DMS53 treated with DMSO at 0.1 percent for 48 hours (cell line): ENCODE results near the gene C2CD4C.
"Not testable (repeated sequence)": the region's sequence is repeated elsewhere in the genome, so short reads cannot be mapped to it uniquely, and the experiment has no call there.

Source experiments
- DNase-seq: peaks from one replicate; lab custom pipeline; 2025; ENCODE audit not compliant: unreplicated experiment; lab: John Stamatoyannopoulos, UW

The C2CD4C gene

DNA sequence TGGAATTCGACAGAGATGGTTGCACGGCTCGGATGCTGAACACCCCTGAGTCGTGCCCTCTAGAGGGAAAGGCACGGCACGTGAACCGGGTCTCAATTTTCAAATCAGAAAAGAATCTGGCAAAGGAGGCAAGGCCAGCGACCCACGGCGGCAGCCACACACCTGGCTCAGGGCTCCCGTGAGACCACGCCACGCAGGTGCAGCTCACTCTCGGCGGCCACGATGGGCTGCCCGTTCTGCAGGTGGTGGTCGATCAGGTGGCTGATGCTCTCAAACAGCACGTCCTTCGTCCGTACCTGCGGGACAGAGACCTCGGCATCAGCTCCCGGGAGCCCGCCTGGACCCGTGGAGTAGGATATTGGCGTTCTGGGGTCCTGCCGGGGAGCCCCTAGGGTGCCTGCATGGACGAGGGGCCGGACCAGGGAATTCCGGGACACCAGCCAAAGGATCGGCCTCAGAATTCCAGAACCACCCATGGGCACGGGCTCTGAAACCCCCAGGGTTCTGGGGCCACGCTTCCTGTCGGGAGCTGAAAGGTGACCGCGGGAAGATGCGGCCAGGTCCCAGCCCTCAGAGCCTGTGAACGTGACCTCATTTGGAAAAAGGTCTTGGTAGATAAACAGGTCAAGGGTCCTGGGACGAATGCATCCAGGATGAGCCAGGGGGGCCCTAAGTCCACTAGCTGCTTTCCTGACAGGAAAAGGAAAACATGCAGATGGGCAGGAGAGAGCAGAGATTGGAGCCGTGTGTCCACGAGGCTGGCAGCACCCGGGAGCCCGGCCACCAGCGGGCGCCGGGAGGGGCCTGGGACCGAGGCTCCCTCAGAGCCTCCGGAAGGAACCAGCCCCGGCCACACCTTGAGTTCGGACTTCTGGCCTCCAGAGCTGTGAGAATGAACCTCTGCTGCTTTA is 10.1 kb upstream of the C2CD4C start:
- no peak for DNase-seq

DNA sequence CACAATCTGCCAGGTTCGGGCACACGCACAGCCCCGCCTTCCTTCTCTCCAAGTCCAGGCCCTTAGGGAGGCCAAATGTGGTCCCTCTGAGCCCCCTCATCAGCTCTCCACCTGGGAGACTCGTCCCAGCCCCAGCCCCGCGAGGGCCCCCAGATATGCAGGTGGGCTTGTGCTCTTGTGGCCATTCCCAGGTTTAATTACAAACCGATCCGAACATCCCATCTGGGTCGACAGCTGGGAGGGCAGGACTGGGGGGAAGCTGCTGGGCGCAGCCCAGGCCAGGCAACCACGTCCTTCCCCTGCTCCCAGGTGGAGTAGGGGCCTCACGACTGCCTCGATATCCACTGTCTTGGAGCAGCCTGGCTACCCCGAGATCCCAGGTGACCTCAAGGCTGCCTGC is 7.5 kb upstream of the C2CD4C start:
- DNase-seq, result no peak

DNA sequence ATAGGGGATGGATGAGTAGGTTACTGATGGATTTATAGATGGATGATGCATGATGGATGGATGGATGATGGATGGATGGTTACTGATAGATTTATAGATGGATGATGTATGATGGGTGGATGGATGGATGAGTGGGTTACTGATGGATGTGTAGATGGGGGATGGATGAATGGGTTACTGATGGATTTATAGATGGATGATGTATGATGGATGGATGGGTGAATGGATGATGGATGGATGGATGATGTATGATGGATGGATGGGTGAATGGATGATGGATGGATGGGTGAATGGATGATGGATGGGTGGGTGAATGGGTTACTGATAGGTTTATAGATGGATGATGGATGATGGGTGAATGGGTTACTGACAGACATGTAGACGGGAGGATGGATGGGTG is 6.3 kb upstream of the C2CD4C start:
- no peak for DNase-seq

DNA sequence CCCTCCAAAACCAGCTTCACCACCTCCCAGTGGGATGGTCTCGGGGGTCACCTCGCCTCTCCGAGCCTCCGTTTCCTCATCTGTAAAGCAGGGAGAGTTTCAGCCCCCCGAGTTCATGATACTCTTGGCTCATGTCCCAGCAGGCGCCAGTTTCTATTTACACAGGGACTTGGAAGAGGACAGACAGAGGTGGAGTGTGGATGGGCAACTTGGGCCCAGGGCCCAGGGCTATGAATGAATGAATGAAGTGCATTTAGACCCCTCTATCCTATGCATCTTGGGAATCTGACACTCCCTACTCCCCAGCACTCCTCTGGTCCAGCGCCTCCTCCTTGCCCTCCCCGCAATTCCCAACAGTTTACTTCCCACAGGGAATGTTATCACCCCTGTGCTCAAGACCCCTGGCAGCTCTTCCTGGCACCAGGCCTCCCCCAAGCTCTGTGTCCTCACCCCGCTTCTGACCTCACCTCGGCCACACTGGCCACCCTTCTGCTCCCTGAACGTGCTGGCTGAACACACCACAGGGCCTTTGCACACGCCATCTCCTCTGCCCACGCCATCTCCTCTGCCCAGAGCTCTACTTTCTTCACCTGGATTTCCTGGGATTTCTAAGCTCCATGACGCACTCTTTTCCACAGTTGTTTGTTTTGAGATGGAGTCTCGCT is 4.9 kb upstream of the C2CD4C start:
- DNase-seq, result no peak

DNA sequence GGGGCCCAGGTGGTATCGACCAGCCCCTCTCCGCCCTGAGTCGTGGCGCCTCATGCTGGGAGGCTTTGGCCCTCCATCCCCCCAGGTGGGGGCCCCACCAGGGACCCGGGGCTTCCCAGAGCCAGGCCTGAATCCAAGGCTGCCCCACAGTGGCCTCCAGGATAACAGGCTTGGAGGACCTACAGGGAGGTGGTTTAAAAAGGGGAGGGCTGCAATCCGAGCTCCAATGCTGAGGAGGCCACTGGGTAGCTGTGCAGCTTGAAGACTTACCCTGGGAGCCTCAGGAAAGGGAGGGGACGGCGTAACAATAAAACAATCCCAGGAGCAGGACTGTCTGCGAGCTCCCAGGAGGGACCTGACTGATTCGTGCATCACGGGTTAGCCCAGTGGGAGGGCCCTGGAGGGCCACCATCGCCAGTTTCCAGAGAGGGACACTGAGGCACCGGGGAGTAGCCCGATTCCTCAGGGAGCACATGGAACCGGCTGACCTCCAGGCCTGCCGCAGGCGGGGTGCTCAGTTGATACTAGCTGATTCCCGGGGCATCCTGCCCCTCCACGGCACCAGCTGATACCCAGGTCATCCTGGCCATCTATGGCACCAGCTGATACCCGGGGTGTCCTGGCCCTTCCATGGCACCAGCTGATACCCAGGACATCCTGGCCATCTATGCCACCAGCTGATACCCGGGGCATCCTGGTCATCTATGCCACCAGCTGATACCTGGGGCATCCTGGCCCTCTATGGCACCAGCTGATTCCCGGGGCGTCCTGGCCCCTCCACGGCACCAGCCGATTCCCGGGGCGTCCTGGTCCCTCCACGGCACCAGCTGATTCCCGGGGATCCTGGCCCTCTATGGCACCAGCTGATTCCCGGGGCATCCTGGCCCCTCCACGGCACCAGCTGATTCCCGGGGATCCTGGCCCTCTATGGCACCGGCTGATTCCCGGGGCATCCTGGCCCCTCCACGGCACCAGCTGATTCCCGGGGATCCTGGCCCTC is 3.7 kb upstream of the C2CD4C start:
- DNase-seq, result no peak

DNA sequence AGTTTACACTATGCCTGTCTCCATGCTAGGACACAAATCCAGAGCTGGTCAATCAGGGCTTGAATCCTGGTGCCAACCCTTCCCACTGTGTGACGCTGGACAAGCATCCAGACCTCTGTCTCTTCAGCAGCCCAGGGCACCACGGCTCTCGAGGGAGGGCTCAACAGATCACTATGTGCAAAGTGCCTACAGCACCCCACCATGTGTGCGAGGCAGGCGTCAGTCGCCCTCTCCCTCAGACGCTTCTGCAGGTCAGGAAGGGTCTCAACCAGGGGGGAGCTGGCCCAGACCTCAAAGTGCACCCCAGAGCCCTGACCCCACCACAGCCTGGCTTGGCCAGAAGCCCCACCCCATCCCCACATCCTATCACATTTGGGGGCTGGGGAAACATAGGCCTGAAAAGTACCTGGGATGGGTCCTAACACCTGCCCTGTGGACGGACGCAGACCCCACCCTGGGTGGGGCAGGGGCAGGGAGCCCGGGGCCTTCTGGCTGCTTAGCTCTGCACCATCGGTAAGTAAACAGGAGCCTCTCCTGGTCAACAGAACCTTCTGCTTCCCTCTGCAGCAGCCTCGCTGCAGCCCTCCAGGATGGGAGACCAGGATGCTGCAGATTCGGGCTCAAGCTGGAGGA is 2.9 kb upstream of the C2CD4C start:
- DNase-seq, result no peak

DNA sequence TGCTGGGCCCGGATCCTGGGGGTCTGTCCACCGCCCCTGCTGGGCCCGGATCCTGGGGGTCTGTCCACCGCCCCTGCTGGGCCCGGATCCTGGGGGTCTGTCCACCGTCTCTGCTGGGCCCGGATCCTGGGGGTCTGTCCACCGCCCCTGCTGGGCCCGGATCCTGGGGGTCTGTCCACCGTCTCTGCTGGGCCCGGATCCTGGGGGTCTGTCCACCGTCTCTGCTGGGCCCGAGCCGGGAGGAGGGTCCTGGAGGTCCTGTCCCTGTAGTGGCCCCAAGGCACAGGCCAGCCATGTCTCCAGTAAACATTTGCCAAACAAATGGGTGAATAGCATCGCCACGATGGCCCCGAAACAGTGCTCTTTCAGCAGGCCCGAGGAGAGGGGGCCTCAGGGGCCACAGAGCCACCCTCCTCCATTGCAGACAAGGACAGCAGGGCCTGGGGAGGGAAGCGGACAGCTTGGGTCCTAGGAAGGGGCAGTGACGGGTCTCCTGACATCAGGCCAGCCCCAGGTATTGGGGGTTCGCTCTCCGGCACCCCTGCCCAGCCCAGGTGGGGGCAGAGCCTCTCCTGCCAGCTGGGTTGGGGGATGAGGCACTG is 2.3 kb upstream of the C2CD4C start:
- not testable (repeated sequence) for DNase-seq

DNA sequence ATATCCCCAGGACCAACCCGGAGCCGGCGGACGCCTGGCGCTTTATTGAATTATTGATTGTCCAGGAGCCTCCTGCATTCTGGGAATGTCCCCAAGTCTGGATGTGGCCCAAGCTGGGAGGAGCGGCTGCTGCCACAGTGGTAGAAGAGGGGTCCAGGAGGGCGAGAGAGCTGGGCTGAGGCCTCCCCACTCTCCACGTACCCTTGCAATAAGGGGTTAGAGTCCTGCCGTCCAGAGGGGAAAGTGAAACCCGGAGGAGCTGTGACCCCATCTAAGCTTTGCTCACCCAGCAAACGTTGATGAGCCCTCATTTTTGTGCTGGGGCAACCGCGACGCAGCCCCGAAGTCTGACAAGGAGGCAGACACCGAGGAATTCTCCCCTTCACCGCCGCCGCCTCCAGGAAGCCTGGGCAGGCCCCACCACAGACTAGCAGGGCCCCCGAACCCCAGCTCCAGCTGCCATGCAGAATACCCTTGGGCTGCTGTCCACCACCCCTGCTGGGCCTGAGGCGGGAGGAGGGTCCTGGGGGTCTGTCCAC is 1.4 kb upstream of the C2CD4C start:
- DNase-seq, result no peak

DNA sequence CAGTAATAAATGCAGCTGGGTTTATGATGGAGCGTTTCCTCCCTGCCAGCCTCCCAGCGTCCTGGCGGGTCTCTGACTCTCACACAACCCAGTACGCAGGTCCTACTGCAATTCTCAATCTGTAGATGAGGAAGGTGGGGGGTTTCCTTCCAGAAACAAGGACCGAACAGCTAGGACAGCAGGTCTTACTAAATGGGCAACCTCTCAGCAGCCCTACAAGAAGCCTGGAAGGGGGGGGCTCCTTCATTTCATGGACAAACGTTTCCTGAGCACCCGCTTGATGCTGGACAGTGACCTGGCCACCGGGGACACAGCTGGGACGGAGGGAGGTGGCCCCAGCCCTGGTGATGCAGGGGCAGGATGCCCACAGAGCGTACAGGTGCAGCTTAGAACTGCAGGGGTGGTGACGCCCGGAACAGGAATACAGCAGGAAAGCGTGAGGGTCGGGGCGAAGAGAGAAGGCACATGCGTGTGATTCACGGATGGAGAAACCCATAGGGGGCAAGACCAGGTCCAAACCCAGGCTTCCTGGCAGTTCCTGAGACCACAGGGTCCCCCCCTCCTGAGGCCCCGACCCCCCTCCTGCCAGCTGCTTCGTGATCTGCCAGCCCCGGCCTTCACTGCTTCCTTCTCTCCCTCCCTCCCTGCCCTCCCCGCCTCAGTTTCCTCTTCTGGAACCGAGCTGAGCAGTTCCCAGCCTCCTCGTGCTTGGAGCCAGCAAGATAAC is 732 bp upstream of the C2CD4C start:
- DNase-seq, result no peak

DNA sequence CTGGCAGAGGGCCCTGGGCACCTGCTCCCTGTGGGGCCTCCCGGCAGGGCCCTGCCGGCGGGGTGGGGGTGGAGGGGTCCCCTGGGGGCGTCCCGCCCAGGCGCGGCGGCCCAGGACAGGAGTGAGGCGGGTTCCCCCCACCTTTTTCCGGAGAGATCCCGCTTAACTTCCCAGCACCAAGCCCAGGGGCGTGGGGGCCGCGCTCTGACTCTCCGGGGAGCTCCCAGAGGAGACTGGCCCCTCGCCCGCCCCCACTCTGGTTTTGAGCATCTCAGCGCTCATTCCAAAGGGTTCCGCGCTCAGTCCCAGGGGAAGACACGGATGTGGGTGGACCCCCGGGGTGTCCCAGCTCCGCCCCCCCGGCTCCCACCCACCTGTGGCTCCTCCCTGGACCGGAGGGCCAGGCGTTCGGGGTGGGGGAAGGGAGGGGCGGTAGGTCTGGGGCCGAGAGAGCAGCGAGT is 476 bp downstream of the C2CD4C start:
- DNase-seq, result no peak

DNA sequence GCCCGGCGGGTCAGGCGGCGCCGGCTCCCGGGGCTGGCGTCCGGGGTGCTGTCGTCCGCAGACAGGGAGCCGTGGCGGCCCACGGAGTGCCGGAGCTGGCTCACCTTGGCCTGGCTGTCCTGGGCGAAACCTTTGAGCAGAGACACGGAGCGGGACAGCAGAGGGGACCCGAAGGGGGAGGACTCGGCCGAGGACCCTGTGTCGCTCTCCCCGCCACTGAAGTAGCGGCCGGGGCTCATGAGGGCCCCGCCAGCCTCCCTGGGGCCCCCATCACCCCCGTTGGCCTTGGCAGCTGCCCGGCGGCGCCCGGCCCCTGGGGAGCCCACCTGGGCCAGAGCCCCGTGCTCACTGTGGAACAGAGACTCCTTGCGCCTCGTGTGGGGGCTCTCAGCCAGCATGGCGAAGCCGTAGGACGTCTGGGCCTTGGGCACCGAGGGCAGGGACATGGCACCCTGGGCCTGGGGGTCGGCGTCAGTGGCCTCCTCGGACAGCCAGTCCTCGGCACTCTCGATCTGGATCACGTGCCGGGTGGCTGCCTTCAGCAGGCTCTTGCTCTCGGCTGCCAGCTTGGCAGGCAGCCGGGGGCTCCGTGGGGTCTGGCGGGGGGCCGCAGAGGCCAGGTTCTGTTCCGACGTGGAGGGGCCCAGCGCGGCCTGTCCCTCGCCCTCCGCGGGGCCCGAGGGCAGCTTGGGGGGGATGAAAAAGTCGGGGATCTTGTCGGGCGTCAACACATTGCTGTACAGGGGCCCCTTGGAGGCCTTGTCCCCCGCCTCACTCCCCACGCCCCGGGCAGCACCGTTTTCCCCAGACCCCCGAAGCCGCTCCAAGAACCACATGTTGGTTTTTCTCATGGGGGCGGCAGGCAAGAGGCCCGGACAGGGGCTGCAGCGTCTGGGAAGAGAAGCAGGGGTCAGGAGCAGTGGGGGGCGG is 1.2 kb downstream of the C2CD4C start:
- no peak for DNase-seq

DNA sequence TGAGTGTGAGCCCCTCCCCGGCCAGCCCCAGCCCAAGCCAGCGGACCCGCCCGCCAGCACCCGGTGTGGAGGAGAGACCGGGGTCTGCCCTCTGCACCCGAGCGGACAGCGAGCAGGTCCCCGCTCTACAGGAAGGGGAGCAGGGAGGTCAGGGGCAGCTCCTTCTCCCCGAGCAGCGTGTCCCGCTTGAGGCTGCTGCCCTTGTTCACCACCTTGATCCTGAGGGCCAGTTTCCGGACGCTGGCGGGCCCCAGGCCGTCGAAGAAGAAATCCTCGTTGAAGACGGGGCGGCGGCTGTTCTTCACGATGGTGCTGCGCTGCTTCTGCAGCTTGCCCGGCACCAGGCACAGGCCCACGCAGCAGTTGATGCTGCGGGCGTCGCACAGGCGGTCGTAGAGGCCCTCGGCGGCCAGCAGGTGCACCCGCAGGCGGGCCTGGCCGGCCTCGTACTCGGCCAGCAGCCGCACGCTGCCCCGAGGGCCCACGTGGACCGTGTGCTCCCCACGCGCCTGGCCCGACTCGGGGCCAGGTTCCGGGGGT is 1.9 kb downstream of the C2CD4C start:
- DNase-seq, result no peak

DNA sequence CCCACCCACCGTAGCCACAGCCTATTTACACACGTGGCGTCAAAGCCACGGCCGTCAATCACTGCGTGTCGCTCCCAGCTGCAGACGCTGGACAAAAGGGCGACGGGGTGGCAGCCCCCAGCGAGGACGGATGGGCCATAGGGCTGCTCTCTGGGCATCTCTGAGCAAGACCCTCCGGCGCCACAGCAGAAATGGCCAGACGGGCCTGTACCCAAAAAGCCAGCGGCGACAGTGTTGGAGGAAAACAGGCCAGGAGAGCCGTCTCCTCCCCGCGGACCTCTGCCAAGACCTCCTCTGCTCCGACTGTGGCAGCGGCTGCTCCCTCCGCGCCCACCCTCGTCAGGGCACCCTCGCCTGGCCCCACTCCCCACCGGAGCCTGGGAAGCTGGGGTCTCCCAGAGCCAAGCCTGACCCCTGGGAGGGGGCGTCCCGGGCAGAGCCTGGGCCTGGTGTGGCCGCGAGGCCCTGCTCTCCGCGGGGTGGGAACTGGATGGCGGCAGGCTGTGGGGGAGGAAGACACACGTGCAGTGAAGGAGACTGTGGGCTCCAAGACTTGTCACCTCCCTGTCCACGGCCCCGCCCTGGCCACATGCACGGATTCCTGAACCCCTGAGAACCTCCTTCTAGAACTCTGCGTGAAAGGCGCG is 2.7 kb downstream of the C2CD4C start:
- DNase-seq, result no peak

DNA sequence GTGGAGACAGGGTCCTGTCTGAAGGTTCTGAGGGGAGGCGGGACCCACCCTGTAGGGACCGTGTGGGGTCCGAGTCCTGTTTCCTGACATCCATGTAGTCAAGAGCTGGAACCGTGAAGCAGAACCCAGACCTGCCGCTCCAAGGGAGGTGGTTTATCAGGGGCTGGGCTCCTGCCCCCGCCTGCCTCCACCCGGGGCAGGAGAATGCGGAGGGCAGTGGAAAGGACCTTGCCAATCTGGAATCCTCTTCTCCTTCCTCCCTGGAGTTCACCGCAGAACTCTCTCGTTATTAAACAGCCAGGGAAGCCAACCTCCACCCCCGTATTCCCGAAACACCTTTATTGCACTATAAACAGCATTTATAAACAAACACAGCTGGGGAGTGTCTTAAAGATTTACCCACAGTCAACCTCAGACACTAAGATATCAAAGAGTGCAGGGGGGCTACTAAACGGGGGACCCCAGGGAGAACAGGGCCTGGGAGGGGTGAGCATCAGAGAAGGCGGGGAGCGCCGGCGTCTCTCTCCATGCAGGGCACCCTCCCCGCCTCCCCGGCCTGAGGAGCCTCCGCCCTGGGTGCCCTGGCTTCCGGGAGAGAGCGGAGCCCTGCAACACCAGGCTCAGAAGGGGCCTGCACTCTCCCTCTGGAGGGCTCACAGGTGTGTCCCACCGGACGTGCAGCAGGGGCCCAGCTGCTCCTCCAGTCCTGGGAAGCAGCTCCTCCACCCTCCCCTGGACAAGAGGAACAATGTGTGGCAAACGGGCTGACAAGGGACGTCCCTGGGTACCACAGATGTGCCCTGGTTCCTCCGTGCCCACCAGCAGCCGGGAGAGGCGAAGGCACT is 3.6 kb downstream of the C2CD4C start:
- DNase-seq, result no peak

DNA sequence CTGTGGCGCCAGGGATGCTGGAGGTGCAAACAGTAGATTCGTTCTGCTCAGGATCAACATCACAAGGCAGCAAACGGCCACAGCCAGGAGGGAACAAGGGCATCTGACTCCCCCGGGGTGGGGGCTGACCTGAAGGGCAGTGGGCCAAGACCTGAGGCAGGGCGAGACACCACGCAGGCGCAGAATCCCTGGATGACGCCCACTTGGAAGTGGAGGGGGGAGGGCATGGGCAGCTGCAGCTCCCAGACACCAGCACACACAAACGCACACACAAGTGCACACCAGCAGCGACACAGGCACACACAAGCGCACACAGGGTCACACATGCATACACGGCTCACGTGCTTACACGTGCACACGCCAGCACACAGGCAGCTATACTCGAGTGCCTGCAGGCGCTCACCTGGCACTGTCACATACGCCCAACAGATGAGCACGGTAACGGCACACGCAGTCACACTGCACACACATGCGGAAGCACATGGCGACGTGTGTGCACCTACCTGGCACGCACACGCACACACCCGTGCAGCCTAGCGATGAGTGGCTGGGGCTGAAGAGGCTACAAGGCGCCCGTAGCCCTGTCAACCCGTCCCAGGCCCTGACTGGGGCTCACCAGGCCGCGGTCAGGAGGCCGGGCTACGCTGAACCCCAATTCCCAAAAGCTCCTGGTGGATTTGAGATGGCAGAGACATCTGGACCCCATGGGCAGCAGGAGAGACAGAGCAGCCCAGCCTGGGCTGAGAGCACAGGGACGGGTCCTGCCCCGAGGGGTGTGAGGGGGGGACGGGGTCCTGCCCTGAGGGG is 5.5 kb downstream of the C2CD4C start:
- no peak for DNase-seq

DNA sequence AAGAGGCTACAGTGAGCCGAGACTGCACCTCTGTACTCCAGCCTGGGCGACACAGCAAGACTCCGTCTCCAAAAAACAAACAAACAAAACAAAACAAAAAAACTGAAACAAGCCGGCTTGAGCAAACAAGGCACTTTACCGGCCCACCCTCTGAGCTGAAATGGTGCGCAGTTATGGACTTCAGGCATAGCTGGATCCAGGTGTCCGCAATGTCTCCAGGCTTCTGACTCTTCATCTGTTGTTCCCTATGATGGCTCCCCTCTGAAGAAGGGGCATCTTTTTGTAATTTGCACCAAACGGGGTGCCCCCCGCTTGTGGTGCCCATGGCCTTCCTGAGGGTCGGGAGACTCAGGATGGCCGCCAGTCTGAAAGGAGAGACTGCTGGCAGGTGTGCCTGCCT is 6.2 kb downstream of the C2CD4C start:
- no peak for DNase-seq
